ENCODE data around the gene BTG2.

- TF ChIP-seq, protein P1, sequence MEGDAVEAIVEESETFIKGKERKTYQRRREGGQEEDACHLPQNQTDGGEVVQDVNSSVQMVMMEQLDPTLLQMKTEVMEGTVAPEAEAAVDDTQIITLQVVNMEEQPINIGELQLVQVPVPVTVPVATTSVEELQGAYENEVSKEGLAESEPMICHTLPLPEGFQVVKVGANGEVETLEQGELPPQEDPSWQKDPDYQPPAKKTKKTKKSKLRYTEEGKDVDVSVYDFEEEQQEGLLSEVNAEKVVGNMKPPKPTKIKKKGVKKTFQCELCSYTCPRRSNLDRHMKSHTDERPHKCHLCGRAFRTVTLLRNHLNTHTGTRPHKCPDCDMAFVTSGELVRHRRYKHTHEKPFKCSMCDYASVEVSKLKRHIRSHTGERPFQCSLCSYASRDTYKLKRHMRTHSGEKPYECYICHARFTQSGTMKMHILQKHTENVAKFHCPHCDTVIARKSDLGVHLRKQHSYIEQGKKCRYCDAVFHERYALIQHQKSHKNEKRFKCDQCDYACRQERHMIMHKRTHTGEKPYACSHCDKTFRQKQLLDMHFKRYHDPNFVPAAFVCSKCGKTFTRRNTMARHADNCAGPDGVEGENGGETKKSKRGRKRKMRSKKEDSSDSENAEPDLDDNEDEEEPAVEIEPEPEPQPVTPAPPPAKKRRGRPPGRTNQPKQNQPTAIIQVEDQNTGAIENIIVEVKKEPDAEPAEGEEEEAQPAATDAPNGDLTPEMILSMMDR (IDR thresholded peaks at IDR 0.05), result no peak
- no peak for TF ChIP-seq POLR2A (IDR thresholded peaks at IDR 0.05)
Measured at GRCh38 chr1:203296460-203297073, 8.8 kb upstream of the BTG2 start.
